Measurements from ENCODE around the gene MYRIP.

Gene MYRIP

GRCh38 chr3:40189118-40189517, 379.7 kb downstream of the MYRIP start:
- DNase-seq (ENCODE audit: low read depth in 2 of 2), result no peak

- DNase-seq (ENCODE audit: low read depth in 2 of 2), result no peak
Observed at GRCh38 chr3:40190056-40190455, 380.6 kb downstream of the MYRIP start.

- no peak for DNase-seq (ENCODE audit: low read depth in 2 of 2)
Observed at GRCh38 chr3:40191251-40191650, 381.8 kb downstream of the MYRIP start.

- peak in 1 of 2 donors; percentile 35 for DNase-seq (ENCODE audit: low read depth in 2 of 2)
Observed at GRCh38 chr3:40191850-40192448, 382.5 kb downstream of the MYRIP start.

- no peak for DNase-seq (ENCODE audit: low read depth in 2 of 2)
Observed at GRCh38 chr3:40192628-40193027, 383.2 kb downstream of the MYRIP start.

GRCh38 chr3:40196966-40197365, 387.6 kb downstream of the MYRIP start:
- DNase-seq (ENCODE audit: low read depth in 2 of 2), result no peak

- no peak for DNase-seq (ENCODE audit: low read depth in 2 of 2)
Observed at GRCh38 chr3:40200692-40201316, 391.4 kb downstream of the MYRIP start.

- no peak for DNase-seq (ENCODE audit: low read depth in 2 of 2)
Observed at GRCh38 chr3:40201770-40202169, 392.4 kb downstream of the MYRIP start.

- DNase-seq (ENCODE audit: low read depth in 2 of 2), result no peak
Observed at GRCh38 chr3:40206522-40206921, 397.1 kb downstream of the MYRIP start.

GRCh38 chr3:40207796-40208195, 398.4 kb downstream of the MYRIP start:
- DNase-seq (ENCODE audit: low read depth in 2 of 2), result no peak

- no peak for DNase-seq (ENCODE audit: low read depth in 2 of 2)
Observed at GRCh38 chr3:40208251-40208650, 398.8 kb downstream of the MYRIP start.

GRCh38 chr3:40211579-40211978, 402.2 kb downstream of the MYRIP start:
- DNase-seq (ENCODE audit: low read depth in 2 of 2), result no peak

GRCh38 chr3:40213556-40213955, 404.1 kb downstream of the MYRIP start:
- DNase-seq (ENCODE audit: low read depth in 2 of 2), result no peak

GRCh38 chr3:40215015-40215414, 405.6 kb downstream of the MYRIP start:
- no peak for DNase-seq (ENCODE audit: low read depth in 2 of 2)

GRCh38 chr3:40216471-40216870, 407.1 kb downstream of the MYRIP start:
- DNase-seq (ENCODE audit: low read depth in 2 of 2), result no peak

GRCh38 chr3:40223856-40224255, 414.4 kb downstream of the MYRIP start:
- no peak for DNase-seq (ENCODE audit: low read depth in 2 of 2)

GRCh38 chr3:40224796-40225515, 415.5 kb downstream of the MYRIP start:
- no peak for DNase-seq (ENCODE audit: low read depth in 2 of 2)

GRCh38 chr3:40226636-40227035, 417.2 kb downstream of the MYRIP start:
- DNase-seq (ENCODE audit: low read depth in 2 of 2), result no peak

GRCh38 chr3:40228792-40229350, 419.5 kb downstream of the MYRIP start:
- no peak for DNase-seq (ENCODE audit: low read depth in 2 of 2)

- DNase-seq (ENCODE audit: low read depth in 2 of 2), result no peak
Observed at GRCh38 chr3:40229386-40229785, 420.0 kb downstream of the MYRIP start.

- no peak for DNase-seq (ENCODE audit: low read depth in 2 of 2)
Observed at GRCh38 chr3:40229963-40230362, 420.6 kb downstream of the MYRIP start.

GRCh38 chr3:40230382-40230781, 421.0 kb downstream of the MYRIP start:
- DNase-seq (ENCODE audit: low read depth in 2 of 2), result no peak

GRCh38 chr3:40232626-40233025, 423.2 kb downstream of the MYRIP start:
- no peak for DNase-seq (ENCODE audit: low read depth in 2 of 2)
